WERI-Rb-1 (cell line): ENCODE measurements around the gene TNIP1.

Source experiments
- DNase-seq: peaks from one replicate; pipeline ENCODE4 v3.0.0-alpha.2; 2020
- H3K27ac ChIP-seq: fragments of 250-450 bp; sonication (Bioruptor Pico); 2 replicates; pipeline ENCODE4 v1.5.1; 2020; ENCODE audit warnings: mild to moderate bottlenecking, moderate library complexity
- H3K27me3 ChIP-seq: fragments of 250-450 bp; sonication (Bioruptor Pico); 2 replicates; pipeline ENCODE4 v1.5.1; 2021; ENCODE audit warnings: mild to moderate bottlenecking, low read depth, moderate library complexity; ENCODE audit not compliant: insufficient read depth, severe bottlenecking
- H3K36me3 ChIP-seq: fragments of 250-450 bp; sonication (Bioruptor Pico); 2 replicates; pipeline ENCODE4 v1.5.1; 2020; ENCODE audit warnings: mild to moderate bottlenecking, moderate library complexity
- H3K4me3 ChIP-seq: 2 replicates; pipeline ENCODE4 v1.5.1; 2011; ENCODE audit warnings: low read depth, mild to moderate bottlenecking, control low read depth, low read length
- H3K9me3 ChIP-seq: fragments of 250-450 bp; sonication (Bioruptor Pico); 2 replicates; pipeline ENCODE4 v1.5.1; 2021; ENCODE audit warnings: mild to moderate bottlenecking, moderate library complexity; ENCODE audit not compliant: severe bottlenecking
- TF ChIP-seq, protein P1 (sequence below): IDR thresholded peaks from 2 replicates; pipeline ENCODE4 v1.5.1; 2011; ENCODE audit warnings: low read depth, mild to moderate bottlenecking, control low read depth, inconsistent platforms, low read length

Gene TNIP1

DNA sequence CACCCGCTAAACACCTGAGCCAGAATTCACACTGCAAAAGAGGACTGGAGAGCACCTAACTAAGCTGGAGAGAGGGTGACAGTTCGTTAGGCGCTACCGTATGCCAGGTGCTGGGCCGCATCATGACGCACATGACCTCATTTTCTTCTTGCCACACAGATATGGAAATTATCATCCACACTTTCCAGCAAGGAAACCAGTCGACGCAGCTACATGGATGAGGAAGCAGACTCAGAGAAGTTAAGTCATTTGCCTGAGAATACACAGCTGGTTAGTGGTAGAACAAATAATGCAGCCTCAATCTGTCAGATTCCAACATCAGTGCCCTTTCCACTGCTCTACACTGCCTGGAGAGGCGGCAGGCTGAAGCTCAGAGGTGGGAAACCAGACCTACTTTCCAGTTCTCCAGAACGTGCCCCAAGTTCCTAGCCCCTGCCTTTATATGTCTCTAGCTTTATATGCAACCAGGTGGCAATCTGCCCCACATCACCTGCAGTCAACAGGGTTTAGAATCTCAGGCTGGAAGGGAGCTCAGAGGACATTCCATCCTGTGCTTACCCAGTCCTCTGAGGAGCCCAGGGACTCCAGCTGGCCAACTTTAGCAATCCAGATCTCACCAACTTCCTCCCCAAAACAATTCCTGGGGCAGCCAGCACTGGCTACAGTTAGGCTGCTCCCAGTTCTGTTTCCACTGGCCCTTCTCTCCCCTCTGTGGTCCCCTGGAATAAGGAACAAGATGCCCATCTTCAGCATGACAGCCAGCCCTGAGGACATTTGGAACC is 8.8 kb downstream of the TNIP1 start:
- TF ChIP-seq, protein P1, sequence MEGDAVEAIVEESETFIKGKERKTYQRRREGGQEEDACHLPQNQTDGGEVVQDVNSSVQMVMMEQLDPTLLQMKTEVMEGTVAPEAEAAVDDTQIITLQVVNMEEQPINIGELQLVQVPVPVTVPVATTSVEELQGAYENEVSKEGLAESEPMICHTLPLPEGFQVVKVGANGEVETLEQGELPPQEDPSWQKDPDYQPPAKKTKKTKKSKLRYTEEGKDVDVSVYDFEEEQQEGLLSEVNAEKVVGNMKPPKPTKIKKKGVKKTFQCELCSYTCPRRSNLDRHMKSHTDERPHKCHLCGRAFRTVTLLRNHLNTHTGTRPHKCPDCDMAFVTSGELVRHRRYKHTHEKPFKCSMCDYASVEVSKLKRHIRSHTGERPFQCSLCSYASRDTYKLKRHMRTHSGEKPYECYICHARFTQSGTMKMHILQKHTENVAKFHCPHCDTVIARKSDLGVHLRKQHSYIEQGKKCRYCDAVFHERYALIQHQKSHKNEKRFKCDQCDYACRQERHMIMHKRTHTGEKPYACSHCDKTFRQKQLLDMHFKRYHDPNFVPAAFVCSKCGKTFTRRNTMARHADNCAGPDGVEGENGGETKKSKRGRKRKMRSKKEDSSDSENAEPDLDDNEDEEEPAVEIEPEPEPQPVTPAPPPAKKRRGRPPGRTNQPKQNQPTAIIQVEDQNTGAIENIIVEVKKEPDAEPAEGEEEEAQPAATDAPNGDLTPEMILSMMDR = no peak
- Histone ChIP-seq H3K36me3 (no peaks in the 10 kb centered on the region), H3K4me3 (no peak overlapping the region), H3K27ac (no peak overlapping the region), H3K9me3 (no peaks in the 10 kb centered on the region), H3K27me3 (no peaks in the 10 kb centered on the region)
- no peak for DNase-seq

DNA sequence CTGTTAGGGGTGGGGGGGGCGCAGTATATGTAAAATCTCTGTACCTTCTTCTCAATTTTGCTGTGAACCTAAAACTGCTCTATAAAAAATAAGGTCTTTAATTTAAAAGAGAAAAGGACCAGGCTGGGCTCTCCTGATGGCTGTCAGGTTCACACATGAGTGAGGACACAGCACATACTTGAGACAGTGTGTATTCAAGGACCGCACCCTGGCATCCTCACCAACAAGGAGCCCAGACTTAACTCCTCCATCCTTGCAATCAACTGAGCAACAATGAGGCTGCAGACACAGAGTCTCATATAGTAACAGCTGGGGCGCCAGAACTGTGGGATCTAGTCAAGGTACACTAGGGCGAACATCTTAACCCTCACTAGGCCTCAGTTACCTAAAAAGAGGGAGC is 9.8 kb downstream of the TNIP1 start:
- no peaks in the 10 kb centered on the region for H3K36me3 ChIP-seq
- H3K27me3 ChIP-seq = no peaks in the 10 kb centered on the region
- H3K9me3 ChIP-seq = no peaks in the 10 kb centered on the region
- DNase-seq = no peak
- no peak overlapping the region for H3K27ac ChIP-seq
- H3K4me3 ChIP-seq = no peak overlapping the region
- TF ChIP-seq, protein P1 = no peak

DNA sequence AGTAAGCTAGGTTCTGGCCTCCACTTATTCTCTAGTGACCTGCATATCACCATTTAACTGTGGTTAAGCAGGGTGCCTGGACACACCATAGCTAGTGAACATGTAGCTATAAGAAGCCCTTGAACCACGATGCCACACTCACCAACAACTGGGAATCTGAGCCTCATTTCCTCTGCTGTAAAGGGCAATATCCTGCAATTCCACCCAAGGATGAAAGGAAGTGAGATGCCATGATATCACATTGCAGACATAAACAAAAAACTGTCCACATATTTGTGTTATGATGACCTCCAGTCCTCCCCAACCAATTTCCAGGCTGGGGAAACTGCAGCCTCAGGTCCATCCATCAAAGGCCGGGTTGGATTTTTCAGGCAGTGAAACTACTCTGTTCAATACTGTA is 10.4 kb downstream of the TNIP1 start:
- no peak overlapping the region for H3K27ac ChIP-seq
- H3K9me3 ChIP-seq = no peaks in the 10 kb centered on the region
- TF ChIP-seq, protein P1 = no peak
- no peaks in the 10 kb centered on the region for H3K27me3 ChIP-seq
- H3K36me3 ChIP-seq = no peaks in the 10 kb centered on the region
- no peak overlapping the region for H3K4me3 ChIP-seq
- no peak for DNase-seq

DNA sequence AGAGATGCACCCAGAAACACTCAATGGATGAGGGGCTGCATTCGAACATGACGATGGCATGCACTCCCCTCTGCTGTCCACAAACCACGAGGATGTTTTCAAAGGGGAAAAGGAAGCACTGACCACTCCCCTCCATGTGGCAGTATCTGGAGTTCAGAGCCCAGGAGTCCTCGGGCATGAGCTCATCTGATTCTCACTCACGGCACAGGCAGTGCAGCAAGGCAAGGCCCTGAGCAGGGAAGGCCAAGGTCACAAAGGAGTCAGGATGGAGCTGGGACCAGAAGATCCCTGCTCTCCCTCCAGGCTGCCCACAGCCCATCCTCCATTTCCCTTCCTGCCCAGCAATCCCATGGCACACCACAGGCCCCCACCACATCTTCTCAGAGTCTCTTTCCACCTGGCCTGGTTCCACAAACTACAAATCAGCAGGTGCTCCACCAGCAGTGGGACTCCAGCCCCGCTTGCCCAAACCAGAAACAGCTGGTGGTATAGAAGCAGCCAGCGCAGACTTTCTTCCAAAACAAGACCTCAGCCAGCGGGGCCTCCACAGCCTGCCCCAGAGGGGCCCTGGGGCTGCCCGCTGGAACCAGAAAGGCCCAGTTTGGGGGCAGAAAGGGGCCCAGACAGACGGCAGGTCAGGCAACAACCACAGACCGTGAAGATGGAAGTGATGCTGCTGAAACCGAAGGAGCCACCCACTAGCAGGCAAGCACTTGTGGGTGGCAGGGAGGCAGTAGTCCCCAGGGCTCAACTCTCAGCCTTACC is 12.2 kb downstream of the TNIP1 start:
- no peaks in the 10 kb centered on the region for H3K36me3 ChIP-seq
- TF ChIP-seq, protein P1 = no peak
- no peak for DNase-seq
- no peaks in the 10 kb centered on the region for H3K9me3 ChIP-seq
- H3K27ac ChIP-seq = no peak overlapping the region
- no peaks in the 10 kb centered on the region for H3K27me3 ChIP-seq
- no peak overlapping the region for H3K4me3 ChIP-seq

DNA sequence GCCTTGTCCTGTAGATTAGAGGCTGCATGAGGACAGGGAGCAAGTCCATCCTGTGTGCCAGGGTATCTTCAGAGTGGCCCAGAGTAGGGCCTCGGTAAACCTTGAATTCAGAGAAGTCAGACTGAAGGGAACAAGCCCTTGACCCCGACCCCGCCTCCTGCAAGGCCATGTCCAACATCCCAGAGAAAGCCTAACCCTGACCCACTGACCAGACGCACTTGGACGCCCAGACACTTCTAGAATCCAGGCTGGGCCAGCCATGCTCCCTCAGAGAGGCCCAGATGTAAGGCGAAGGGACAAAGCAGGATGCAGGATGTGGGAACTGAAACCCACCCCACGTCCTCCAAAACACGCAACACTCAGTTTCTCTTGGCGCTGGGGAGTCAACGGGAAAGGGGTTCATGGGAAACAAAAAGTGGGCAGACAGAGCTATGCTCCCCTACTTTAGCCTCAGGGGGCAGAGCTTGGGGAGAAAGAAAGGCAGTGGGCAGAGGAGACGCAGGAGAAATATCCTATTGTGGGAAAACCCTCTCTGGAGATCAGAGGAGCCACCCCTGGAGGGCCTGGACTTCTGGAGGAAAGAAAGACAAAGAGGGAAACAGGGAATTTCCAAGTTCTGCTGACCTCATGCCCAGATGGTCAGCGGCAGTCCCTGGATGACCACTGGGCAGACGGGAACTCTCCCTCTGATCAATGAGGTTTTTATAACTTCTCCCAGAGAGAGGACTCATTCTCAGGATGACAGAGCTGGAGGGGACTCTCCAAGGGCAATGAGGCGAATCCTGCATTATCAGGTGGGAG is 13.0 kb downstream of the TNIP1 start:
- H3K4me3 ChIP-seq = no peak overlapping the region
- no peaks in the 10 kb centered on the region; the same call in 1 of the 2 replicates for H3K36me3 ChIP-seq
- TF ChIP-seq, protein P1 = no peak
- H3K27ac ChIP-seq = no peak overlapping the region
- no peaks in the 10 kb centered on the region for H3K27me3 ChIP-seq
- H3K9me3 ChIP-seq = no peaks in the 10 kb centered on the region
- no peak for DNase-seq
